Fibroblast of lung (primary cell): ENCODE results near the gene UPK1A.

Experiments used
- EZH2 ChIP-seq: IDR thresholded peaks from 2 replicates; pipeline ENCODE4 v1.5.1; 2012; ENCODE audit warnings: low read length, control low read depth, mild to moderate bottlenecking; ENCODE audit errors: missing control alignments
- TF ChIP-seq, protein P1 (sequence below), 2 donors: IDR thresholded peaks in 1 of 2; conservative IDR thresholded peaks in 1 of 2; 1 replicate in 1 of 2; 2 replicates in 1 of 2; pipeline ENCODE4 v1.5.1; 2011 to 2012; ENCODE audit warnings: low read length in 2 of 2, control low read depth in 1 of 2, inconsistent platforms in 1 of 2, low read depth in 1 of 2, mild to moderate bottlenecking in 1 of 2

DNA sequence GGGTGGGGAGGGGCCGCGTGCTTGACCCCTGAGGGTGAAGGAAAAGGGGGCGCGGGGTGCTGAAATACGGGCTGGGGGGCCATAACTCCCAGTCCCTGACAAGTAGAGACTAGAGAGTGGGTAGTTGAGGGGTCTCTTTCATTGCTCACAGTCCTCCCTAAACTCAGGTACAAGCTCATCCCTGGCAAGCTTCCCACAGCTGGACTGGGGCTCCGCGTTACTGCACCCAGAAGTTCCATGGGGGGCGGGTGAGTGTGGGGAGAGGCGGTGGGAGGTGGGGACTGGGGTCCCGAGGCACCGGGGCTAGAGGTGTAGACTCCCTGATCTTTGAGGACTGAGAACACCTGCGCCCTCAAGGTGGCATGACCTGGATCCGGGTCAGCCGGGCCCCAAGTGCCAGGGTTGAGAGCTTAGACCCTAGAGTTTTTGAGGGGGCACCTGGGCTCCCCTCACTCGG is 23.5 kb upstream of the UPK1A start:
- TF ChIP-seq, protein P1, sequence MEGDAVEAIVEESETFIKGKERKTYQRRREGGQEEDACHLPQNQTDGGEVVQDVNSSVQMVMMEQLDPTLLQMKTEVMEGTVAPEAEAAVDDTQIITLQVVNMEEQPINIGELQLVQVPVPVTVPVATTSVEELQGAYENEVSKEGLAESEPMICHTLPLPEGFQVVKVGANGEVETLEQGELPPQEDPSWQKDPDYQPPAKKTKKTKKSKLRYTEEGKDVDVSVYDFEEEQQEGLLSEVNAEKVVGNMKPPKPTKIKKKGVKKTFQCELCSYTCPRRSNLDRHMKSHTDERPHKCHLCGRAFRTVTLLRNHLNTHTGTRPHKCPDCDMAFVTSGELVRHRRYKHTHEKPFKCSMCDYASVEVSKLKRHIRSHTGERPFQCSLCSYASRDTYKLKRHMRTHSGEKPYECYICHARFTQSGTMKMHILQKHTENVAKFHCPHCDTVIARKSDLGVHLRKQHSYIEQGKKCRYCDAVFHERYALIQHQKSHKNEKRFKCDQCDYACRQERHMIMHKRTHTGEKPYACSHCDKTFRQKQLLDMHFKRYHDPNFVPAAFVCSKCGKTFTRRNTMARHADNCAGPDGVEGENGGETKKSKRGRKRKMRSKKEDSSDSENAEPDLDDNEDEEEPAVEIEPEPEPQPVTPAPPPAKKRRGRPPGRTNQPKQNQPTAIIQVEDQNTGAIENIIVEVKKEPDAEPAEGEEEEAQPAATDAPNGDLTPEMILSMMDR (conservative IDR thresholded peaks at IDR 0.05 in 1 of 2, IDR thresholded peaks at IDR 0.05 in 1 of 2; ENCODE audit: low read depth in 1 of 2, low read length in 2 of 2), result no peak
- no peak for TF ChIP-seq EZH2
